Chondrocyte (in vitro differentiated cells): ENCODE measurements around the gene CWH43. TPM values are rescaled to one million over a fixed set of nuclear protein-coding genes. Genes with fewer than 3 reads are reported as not detected.

Experiments used
- DNase-seq: peaks from one replicate; pipeline ENCODE4 v3.0.0; 2021; ENCODE audit warnings: mixed read lengths, low spot score
- H3K27ac Mint-ChIP-seq: one replicate; pipeline ENCODE4 v1.8.0; 2021; ENCODE audit warnings: mild to moderate bottlenecking, moderate library complexity, mixed read lengths; ENCODE audit not compliant: unreplicated experiment
- H3K27me3 Mint-ChIP-seq: 2 replicates; pipeline ENCODE4 v1.8.0; 2021; ENCODE audit warnings: low read depth, mixed read lengths
- H3K36me3 Mint-ChIP-seq: 2 replicates; pipeline ENCODE4 v1.8.0; 2021; ENCODE audit warnings: low read depth, mixed read lengths
- H3K4me1 Mint-ChIP-seq: 2 replicates; pipeline ENCODE4 v1.8.0; 2021; ENCODE audit warnings: low read depth, mild to moderate bottlenecking, mixed read lengths
- H3K4me3 Mint-ChIP-seq: one replicate; pipeline ENCODE4 v1.8.0; 2021; ENCODE audit warnings: mild to moderate bottlenecking, moderate library complexity, mixed read lengths; ENCODE audit not compliant: unreplicated experiment
- H3K9me3 Mint-ChIP-seq: 2 replicates; pipeline ENCODE4 v1.8.0; 2021; ENCODE audit warnings: low read depth, mixed read lengths
- total RNA-seq: library from RNA; stranded (reverse); gene quantifications from 3 replicates; pipeline ENCODE4 v1.2.1, GENCODE V29; 2021
- TF ChIP-seq, protein P1 (sequence below): fragments of 200-600 bp; sonication (generic); IDR thresholded peaks from 2 replicates; pipeline ENCODE4 v1.5.0; 2021; ENCODE audit warnings: antibody characterized with exemption, mild to moderate bottlenecking, moderate library complexity

The CWH43 gene
- total RNA-seq, 1 donor from 2014 or later, result not detected

DNA sequence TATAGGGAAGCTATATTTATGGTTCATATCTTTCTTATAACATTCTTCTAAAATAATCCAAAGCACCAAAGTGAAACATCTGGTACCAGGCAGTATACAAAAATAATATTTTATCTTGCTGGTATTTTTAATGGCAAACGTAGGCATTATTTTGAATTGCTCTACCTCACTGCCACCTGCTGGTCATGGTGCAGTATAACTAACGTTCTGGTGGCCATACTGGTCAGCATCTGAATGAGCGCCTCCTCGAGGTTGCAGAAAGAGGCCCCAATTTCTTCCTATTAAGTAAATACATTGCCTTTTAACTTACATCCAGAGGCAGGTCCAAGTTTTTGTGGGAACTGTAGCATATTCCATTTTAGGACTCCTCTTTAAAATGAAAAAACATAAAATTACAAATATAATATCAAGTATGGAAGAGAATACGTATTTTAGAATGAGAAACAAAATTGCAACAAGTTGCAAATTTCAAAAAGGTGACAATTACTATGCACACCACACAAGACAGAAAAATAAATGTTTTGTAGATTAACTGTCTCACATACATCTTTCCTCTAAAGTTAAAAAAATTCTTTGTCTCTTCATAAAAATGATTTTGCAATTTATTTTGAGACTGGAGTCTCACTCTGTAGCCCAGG is 22.9 kb upstream of the CWH43 start:
- H3K4me1 Mint-ChIP-seq, result no peaks in the 10 kb centered on the region
- no peaks in the 10 kb centered on the region for H3K9me3 Mint-ChIP-seq
- H3K4me3 Mint-ChIP-seq, result no peak overlapping the region
- H3K36me3 Mint-ChIP-seq, result no peaks in the 10 kb centered on the region
- no peak overlapping the region for H3K27ac Mint-ChIP-seq
- DNase-seq, result no peak
- TF ChIP-seq, protein P1, sequence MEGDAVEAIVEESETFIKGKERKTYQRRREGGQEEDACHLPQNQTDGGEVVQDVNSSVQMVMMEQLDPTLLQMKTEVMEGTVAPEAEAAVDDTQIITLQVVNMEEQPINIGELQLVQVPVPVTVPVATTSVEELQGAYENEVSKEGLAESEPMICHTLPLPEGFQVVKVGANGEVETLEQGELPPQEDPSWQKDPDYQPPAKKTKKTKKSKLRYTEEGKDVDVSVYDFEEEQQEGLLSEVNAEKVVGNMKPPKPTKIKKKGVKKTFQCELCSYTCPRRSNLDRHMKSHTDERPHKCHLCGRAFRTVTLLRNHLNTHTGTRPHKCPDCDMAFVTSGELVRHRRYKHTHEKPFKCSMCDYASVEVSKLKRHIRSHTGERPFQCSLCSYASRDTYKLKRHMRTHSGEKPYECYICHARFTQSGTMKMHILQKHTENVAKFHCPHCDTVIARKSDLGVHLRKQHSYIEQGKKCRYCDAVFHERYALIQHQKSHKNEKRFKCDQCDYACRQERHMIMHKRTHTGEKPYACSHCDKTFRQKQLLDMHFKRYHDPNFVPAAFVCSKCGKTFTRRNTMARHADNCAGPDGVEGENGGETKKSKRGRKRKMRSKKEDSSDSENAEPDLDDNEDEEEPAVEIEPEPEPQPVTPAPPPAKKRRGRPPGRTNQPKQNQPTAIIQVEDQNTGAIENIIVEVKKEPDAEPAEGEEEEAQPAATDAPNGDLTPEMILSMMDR, result peak; percentile 100
- peaks cover 13% of the 10 kb centered on the region for H3K27me3 Mint-ChIP-seq

DNA sequence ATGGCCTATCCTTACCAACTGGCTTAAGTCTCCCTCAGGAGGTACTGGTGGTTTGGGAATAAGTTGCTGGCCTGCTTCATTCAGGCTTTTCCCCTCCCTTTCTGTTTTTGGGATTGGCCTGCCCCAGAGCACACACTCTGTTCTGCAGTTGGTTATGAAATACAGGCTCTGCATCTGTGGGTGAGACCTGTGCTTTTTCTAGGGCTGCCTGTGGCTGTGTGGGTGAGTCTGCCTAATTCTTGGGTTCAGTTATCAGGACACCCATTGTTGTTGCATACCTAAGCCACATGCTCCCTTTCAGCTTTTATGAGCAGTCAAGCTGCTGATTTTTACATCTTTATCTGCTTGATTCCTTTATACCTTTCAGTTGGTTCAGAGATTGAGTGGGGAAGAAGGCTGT is 19.0 kb upstream of the CWH43 start:
- Mint-ChIP-seq H3K9me3 (no peaks in the 10 kb centered on the region), H3K27me3 (peaks cover 13% of the 10 kb centered on the region), H3K27ac (no peak overlapping the region), H3K36me3 (no peaks in the 10 kb centered on the region), H3K4me1 (peaks cover 5% of the 10 kb centered on the region), H3K4me3 (no peak overlapping the region)
- TF ChIP-seq, protein P1, result no peak
- DNase-seq, result no peak

DNA sequence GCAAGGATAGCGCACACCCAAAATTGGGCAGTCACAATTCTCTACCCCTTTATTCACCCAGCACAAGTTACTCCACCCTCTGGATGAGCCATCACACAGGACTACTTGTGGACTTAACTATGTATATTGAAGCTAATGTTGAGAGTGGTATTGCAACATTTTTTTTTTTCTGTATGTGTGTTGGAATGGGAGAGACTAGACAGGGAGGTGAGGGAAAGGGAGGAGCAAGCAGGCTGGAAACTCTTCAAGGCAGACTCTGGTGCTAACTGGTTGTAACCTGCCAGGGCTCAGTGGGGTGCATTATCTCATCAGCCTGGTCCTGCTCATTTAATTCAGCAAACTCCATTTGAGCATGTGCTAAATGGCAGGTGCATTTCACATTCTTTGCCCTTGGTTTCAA is 18.4 kb upstream of the CWH43 start:
- no peak overlapping the region for H3K27ac Mint-ChIP-seq
- TF ChIP-seq, protein P1, result no peak
- no peak overlapping the region for H3K4me3 Mint-ChIP-seq
- peaks cover 5% of the 10 kb centered on the region for H3K4me1 Mint-ChIP-seq
- peaks cover 13% of the 10 kb centered on the region for H3K27me3 Mint-ChIP-seq
- no peak for DNase-seq
- no peaks in the 10 kb centered on the region for H3K9me3 Mint-ChIP-seq
- no peaks in the 10 kb centered on the region for H3K36me3 Mint-ChIP-seq

DNA sequence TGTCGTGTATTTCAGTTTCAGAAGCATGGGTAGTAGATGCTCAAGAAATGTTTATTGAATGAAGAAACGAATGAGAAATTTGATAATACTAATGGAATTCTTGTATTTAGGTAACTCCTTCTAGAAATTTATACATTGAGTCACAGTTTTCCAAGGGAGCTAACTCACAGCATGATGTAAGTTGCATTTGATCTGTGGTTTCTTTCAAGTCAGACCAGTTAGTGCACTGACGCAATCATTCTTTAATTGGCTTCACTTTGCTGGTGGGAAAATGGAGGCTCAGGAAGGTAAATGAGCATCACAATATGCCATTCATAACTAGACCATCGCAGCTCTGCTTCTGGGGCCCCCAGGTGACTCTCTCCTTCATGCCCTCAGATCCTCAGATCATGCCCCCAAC is 17.3 kb upstream of the CWH43 start:
- H3K36me3 Mint-ChIP-seq, result no peaks in the 10 kb centered on the region

DNA sequence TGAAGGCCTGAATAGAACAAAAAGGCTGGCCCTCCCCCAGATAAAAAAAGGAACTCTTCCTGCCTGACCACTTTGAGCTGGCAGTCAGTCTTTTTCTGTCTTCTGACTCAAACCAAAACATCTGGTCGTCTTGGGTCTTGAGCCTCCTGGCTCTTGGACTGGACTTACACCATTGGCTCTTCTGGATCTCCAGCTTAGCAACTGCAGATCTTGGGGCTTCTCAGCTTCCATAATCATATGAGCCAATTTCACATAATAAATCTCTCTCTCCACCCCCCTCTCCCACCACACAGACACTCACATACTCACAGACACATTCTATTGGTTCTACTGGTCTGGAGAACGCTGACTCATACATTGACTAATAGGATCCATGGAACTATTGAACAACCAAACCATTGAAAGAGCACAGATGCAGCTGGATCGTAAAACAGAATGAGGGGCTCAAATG is 15.6 kb upstream of the CWH43 start:
- H3K4me3 Mint-ChIP-seq, result no peak overlapping the region
- no peak overlapping the region for H3K27ac Mint-ChIP-seq
- DNase-seq, result no peak
- TF ChIP-seq, protein P1, result no peak
- peaks cover 25% of the 10 kb centered on the region for H3K27me3 Mint-ChIP-seq
- H3K9me3 Mint-ChIP-seq, result no peaks in the 10 kb centered on the region
- H3K4me1 Mint-ChIP-seq, result peaks cover 5% of the 10 kb centered on the region
- H3K36me3 Mint-ChIP-seq, result no peaks in the 10 kb centered on the region

More for the DNA sequence above, 17.3 kb upstream of the CWH43 start:
- H3K27me3 Mint-ChIP-seq, result peaks cover 22% of the 10 kb centered on the region
- H3K4me1 Mint-ChIP-seq, result peaks cover 5% of the 10 kb centered on the region
- H3K9me3 Mint-ChIP-seq, result no peaks in the 10 kb centered on the region
- no peak overlapping the region for H3K27ac Mint-ChIP-seq
- no peak overlapping the region for H3K4me3 Mint-ChIP-seq
- TF ChIP-seq, protein P1, result no peak
- DNase-seq, result no peak
